A549 (cell line): ENCODE data around the gene LDLRAD3.

ENCODE experiments used
- GATA3 ChIP-seq: IDR thresholded peaks from 2 replicates; pipeline ENCODE4 v1.6.1; 2012; ENCODE audit warnings: borderline replicate concordance
- HOXB5 ChIP-seq: fragments of 250-450 bp; sonication (Bioruptor Pico); IDR thresholded peaks from 2 replicates; pipeline ENCODE4 v1.5.0; 2020; ENCODE audit warnings: mild to moderate bottlenecking, moderate library complexity
- MYC ChIP-seq: IDR thresholded peaks from 2 replicates; pipeline ENCODE4 v1.6.1; 2012; ENCODE audit warnings: mild to moderate bottlenecking, inconsistent platforms, low read length, improper control_type of control experiment, borderline replicate concordance
- POLR2A ChIP-seq: IDR thresholded peaks from 2 replicates; pipeline ENCODE4 v1.6.1; 2012; ENCODE audit warnings: mild to moderate bottlenecking, low read length
- SMC3 ChIP-seq: fragments of >200 bp; sonication (Bioruptor Twin); formaldehyde crosslinking; IDR thresholded peaks from 3 replicates; pipeline ENCODE4 v1.6.1; 2018; ENCODE audit warnings: inconsistent platforms
- TP53 ChIP-seq: fragments of 250-450 bp; sonication (Bioruptor Pico); IDR thresholded peaks from 2 replicates; pipeline ENCODE4 v1.5.0; 2021; ENCODE audit warnings: mild to moderate bottlenecking, moderate library complexity
- TF ChIP-seq, protein P1 (sequence below): fragments of >200 bp; sonication (Bioruptor Twin); formaldehyde crosslinking; IDR thresholded peaks from 3 replicates; pipeline ENCODE4 v1.5.1; 2016
- TF ChIP-seq, protein P2 (sequence below): fragments of 200-600 bp; sonication (generic); IDR thresholded peaks from 2 replicates; pipeline ENCODE4 v1.6.1; 2016; ENCODE audit warnings: antibody characterized with exemption, mild to moderate bottlenecking, moderate library complexity
- TF ChIP-seq, protein P3 (sequence below): IDR thresholded peaks from 2 replicates; pipeline ENCODE4 v1.6.1; 2012

DNA sequence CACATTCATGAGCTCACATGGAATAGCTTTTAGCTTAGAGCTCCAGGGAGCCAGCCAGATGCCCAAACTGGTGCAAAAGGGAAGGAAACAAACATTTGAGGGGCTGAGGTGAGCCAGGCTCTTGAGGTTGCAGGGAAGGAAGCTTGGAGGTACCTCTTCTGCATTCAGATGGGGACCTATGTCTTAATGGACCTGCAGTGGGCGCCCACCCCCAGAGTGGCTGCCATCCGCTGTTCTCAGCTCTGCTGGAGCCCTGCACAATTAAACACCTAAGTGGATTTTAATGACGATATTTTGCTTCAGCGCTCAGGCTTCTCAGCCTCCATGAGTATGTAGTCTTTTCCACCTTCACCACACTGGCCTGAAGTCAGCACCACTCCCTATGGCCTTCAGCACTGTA lies 100.8 kb downstream of the LDLRAD3 start:
- TF ChIP-seq POLR2A = no peak
- no peak for TF ChIP-seq SMC3
- TF ChIP-seq GATA3 = no peak
- TF ChIP-seq, protein P1, sequence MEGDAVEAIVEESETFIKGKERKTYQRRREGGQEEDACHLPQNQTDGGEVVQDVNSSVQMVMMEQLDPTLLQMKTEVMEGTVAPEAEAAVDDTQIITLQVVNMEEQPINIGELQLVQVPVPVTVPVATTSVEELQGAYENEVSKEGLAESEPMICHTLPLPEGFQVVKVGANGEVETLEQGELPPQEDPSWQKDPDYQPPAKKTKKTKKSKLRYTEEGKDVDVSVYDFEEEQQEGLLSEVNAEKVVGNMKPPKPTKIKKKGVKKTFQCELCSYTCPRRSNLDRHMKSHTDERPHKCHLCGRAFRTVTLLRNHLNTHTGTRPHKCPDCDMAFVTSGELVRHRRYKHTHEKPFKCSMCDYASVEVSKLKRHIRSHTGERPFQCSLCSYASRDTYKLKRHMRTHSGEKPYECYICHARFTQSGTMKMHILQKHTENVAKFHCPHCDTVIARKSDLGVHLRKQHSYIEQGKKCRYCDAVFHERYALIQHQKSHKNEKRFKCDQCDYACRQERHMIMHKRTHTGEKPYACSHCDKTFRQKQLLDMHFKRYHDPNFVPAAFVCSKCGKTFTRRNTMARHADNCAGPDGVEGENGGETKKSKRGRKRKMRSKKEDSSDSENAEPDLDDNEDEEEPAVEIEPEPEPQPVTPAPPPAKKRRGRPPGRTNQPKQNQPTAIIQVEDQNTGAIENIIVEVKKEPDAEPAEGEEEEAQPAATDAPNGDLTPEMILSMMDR = no peak
- TF ChIP-seq, protein P2, sequence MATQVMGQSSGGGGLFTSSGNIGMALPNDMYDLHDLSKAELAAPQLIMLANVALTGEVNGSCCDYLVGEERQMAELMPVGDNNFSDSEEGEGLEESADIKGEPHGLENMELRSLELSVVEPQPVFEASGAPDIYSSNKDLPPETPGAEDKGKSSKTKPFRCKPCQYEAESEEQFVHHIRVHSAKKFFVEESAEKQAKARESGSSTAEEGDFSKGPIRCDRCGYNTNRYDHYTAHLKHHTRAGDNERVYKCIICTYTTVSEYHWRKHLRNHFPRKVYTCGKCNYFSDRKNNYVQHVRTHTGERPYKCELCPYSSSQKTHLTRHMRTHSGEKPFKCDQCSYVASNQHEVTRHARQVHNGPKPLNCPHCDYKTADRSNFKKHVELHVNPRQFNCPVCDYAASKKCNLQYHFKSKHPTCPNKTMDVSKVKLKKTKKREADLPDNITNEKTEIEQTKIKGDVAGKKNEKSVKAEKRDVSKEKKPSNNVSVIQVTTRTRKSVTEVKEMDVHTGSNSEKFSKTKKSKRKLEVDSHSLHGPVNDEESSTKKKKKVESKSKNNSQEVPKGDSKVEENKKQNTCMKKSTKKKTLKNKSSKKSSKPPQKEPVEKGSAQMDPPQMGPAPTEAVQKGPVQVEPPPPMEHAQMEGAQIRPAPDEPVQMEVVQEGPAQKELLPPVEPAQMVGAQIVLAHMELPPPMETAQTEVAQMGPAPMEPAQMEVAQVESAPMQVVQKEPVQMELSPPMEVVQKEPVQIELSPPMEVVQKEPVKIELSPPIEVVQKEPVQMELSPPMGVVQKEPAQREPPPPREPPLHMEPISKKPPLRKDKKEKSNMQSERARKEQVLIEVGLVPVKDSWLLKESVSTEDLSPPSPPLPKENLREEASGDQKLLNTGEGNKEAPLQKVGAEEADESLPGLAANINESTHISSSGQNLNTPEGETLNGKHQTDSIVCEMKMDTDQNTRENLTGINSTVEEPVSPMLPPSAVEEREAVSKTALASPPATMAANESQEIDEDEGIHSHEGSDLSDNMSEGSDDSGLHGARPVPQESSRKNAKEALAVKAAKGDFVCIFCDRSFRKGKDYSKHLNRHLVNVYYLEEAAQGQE = no peak
- TF ChIP-seq, protein P3, sequence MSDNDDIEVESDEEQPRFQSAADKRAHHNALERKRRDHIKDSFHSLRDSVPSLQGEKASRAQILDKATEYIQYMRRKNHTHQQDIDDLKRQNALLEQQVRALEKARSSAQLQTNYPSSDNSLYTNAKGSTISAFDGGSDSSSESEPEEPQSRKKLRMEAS = no peak
- no peak for TF ChIP-seq HOXB5 (CRISPR knock-in tag)
- no peak for TF ChIP-seq MYC
- TF ChIP-seq TP53 (CRISPR knock-in tag) = no peak
